Neural crest cell (in vitro differentiated cells): ENCODE results near the gene ACSL3. TPM values are rescaled to one million over a fixed set of nuclear protein-coding genes. Genes with fewer than 3 reads are reported as not detected.

Experiments
- DNase-seq: peaks from one replicate; pipeline ENCODE4 v3.0.0; 2021; ENCODE audit warnings: low read depth, mixed read lengths, low spot score
- H3K27ac Mint-ChIP-seq: one replicate; pipeline ENCODE4 v1.8.0; 2021; ENCODE audit warnings: mild to moderate bottlenecking, mixed read lengths; ENCODE audit not compliant: unreplicated experiment
- H3K27me3 Mint-ChIP-seq: 2 replicates; pipeline ENCODE4 v1.8.0; 2021; ENCODE audit warnings: low read depth, mild to moderate bottlenecking, mixed read lengths
- H3K36me3 Mint-ChIP-seq: 2 replicates; pipeline ENCODE4 v1.8.0; 2021; ENCODE audit warnings: low read depth, mild to moderate bottlenecking, mixed read lengths
- H3K4me1 Mint-ChIP-seq: 2 replicates; pipeline ENCODE4 v1.8.0; 2021; ENCODE audit warnings: mixed read lengths
- H3K4me3 Mint-ChIP-seq: one replicate; pipeline ENCODE4 v1.8.0; 2021; ENCODE audit warnings: mild to moderate bottlenecking, mixed read lengths
- H3K9me3 Mint-ChIP-seq: 2 replicates; pipeline ENCODE4 v1.8.0; 2021; ENCODE audit warnings: mixed read lengths
- CTCF ChIP-seq: fragments of 200-600 bp; sonication (generic); conservative IDR thresholded peaks from 2 replicates; pipeline ENCODE4 v1.5.0; 2021; ENCODE audit warnings: antibody characterized with exemption, mild to moderate bottlenecking
- total RNA-seq: library from RNA; stranded (reverse); gene quantifications from 2 replicates; pipeline ENCODE4 v1.2.1, GENCODE V29; 2021

Gene ACSL3
- total RNA-seq, 1 donor from 2014 or later = 89.5 TPM

- no peak overlapping the region for H3K4me3 Mint-ChIP-seq
- no peaks in the 10 kb centered on the region for H3K27me3 Mint-ChIP-seq
- H3K4me1 Mint-ChIP-seq = no peaks in the 10 kb centered on the region
- TF ChIP-seq CTCF = no peak
- H3K27ac Mint-ChIP-seq = no peak overlapping the region
- peaks cover 2% of the 10 kb centered on the region for H3K36me3 Mint-ChIP-seq
- DNase-seq = no peak
- H3K9me3 Mint-ChIP-seq = no peaks in the 10 kb centered on the region
These were observed 88.2 kb downstream of the ACSL3 start for GRCh38 chr2:222949073-222949472.

- no peak for DNase-seq
- Mint-ChIP-seq H3K4me1 (no peaks in the 10 kb centered on the region), H3K9me3 (no peaks in the 10 kb centered on the region), H3K4me3 (no peak overlapping the region), H3K27ac (no peak overlapping the region), H3K36me3 (peaks cover 2% of the 10 kb centered on the region), H3K27me3 (no peaks in the 10 kb centered on the region)
- no peak for TF ChIP-seq CTCF
These were observed 89.0 kb downstream of the ACSL3 start for GRCh38 chr2:222949690-222950323.

- Mint-ChIP-seq H3K4me3 (no peak overlapping the region), H3K4me1 (no peaks in the 10 kb centered on the region), H3K27me3 (no peaks in the 10 kb centered on the region), H3K27ac (peak overlapping the region; percentile 15), H3K9me3 (no peaks in the 10 kb centered on the region), H3K36me3 (peaks cover 2% of the 10 kb centered on the region)
- no peak for DNase-seq
- no peak for TF ChIP-seq CTCF
These were observed 89.9 kb downstream of the ACSL3 start for GRCh38 chr2:222950638-222951285.

GRCh38 chr2:222952204-222952603 is 91.4 kb downstream of the ACSL3 start:
- no peak overlapping the region for H3K4me3 Mint-ChIP-seq
- no peak for TF ChIP-seq CTCF
- H3K27me3 Mint-ChIP-seq = no peaks in the 10 kb centered on the region
- peaks cover 2% of the 10 kb centered on the region for H3K36me3 Mint-ChIP-seq
- H3K27ac Mint-ChIP-seq = no peak overlapping the region
- DNase-seq = no peak
- no peaks in the 10 kb centered on the region for H3K4me1 Mint-ChIP-seq
- H3K9me3 Mint-ChIP-seq = peaks cover 3% of the 10 kb centered on the region

GRCh38 chr2:222955008-222955407 is 94.2 kb downstream of the ACSL3 start:
- peaks cover 3% of the 10 kb centered on the region for H3K9me3 Mint-ChIP-seq
- H3K4me1 Mint-ChIP-seq = peaks cover 7% of the 10 kb centered on the region
- peaks cover 8% of the 10 kb centered on the region for H3K36me3 Mint-ChIP-seq
- no peak for TF ChIP-seq CTCF
- H3K4me3 Mint-ChIP-seq = no peak overlapping the region
- no peak overlapping the region for H3K27ac Mint-ChIP-seq
- H3K27me3 Mint-ChIP-seq = no peaks in the 10 kb centered on the region
- DNase-seq = no peak
